Measurements from ENCODE around the gene KIF4B.
"Not testable (repeated sequence)": the region's sequence is repeated elsewhere in the genome, so short reads cannot be mapped to it uniquely, and the experiment has no call there.

KIF4B gene

DNA sequence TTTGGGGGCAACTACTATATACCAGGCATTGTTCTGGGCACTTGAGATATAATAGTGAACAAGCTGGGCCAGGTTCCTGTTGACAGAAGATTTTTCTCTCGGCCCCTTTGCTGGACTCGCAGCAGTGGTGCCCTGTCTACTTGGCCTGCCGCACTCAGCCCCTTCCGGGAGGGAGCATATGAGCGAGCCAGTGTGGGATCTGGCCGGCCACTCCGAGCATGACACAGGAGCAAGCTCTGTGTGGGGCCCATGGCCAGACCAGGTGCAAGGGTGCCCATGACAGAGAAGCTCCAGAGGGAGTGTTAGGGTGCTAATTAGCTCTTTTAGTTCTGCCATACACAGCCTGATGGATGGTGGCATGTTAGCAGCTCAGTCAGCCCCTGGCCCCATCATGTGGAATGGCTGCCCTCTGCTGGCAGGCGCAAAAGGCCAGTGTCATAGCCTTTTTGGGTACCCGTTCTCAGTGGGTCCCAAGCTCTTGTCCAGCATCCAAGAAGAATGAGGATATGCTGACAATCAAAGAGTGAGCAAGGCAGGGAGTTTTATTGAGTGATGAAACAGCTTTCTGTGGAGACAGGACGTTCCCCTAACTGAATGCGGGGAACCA lies 9.3 kb upstream of the KIF4B start:
- WGBS (ENCODE audit: extremely low coverage, insufficient coverage, insufficient read length): no CpG with 5 or more reads among the region's 11 CpGs
- Histone ChIP-seq H2AK5ac (ENCODE audit: low read length) (no peak overlapping the region), H3K14ac (ENCODE audit: low read length) (no peak overlapping the region), H3K27me3 (ENCODE audit: insufficient read depth, low read length) (no peaks in the 10 kb centered on the region), H3K4me2 (ENCODE audit: low read length) (no peak overlapping the region), H3K79me1 (ENCODE audit: low read length) (no peaks in the 10 kb centered on the region), H3K23ac (ENCODE audit: low read length) (no peak overlapping the region), H3K79me2 (ENCODE audit: control insufficient read depth, insufficient read depth, low read length, poor library complexity) (no peaks in the 10 kb centered on the region), H3K36me3 (ENCODE audit: control insufficient read depth in 1 of 2, insufficient read depth in 2 of 2, low read length in 2 of 2) (no peaks in the 10 kb centered on the region), H3K4me3 (ENCODE audit: low read depth, low read length) (no peak overlapping the region), H2AFZ (ENCODE audit: insufficient read depth, low read length, poor library complexity) (no peak overlapping the region), H2BK5ac (ENCODE audit: low read depth, low read length, poor library complexity) (no peak overlapping the region), H3K27ac (ENCODE audit: low read depth, low read length) (no peak overlapping the region), H3K4ac (ENCODE audit: low read depth, low read length) (no peak overlapping the region), H4K8ac (ENCODE audit: low read depth, low read length) (no peak overlapping the region), H4K12ac (ENCODE audit: low read depth, low read length) (no peak overlapping the region), H2BK120ac (ENCODE audit: insufficient read depth, low read length, poor library complexity) (no peak overlapping the region), H2BK12ac (ENCODE audit: low read length) (no peak overlapping the region), H3K18ac (ENCODE audit: low read length) (no peak overlapping the region), H3K9me3 (ENCODE audit: insufficient read depth, low read depth, low read length) (no peaks in the 10 kb centered on the region), H3K9ac (ENCODE audit: low read length) (no peak overlapping the region), H4K91ac (ENCODE audit: low read depth, low read length) (no peak overlapping the region), H3K4me1 (ENCODE audit: control insufficient read depth in 1 of 2, insufficient read depth in 2 of 2, low read length in 2 of 2) (no peaks in the 10 kb centered on the region)
- peak in 1 of 2 donors; percentile 31 for DNase-seq

DNA sequence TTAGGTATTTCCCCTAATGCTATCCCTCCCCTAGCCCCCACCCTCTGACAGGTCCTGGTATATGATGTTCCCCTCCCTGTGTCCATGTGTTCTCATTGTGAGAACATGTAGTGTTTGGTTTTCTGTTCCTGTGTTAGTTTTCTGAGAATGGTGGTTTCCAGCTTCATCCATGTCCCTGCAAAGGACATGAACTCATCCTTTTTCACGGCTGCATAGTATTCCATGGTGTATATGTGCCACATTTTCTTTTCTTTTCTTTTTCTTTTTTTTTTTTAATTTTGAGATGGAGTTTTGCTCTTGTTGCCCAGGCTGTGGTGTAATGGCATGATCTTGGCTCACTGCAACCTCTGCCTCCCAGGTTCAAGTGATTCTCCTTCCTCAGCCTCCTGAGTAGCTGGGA lies 7.3 kb upstream of the KIF4B start:
- H2BK120ac ChIP-seq (ENCODE audit: insufficient read depth, low read length, poor library complexity); H3K27me3 ChIP-seq (ENCODE audit: insufficient read depth, low read length); H3K4me3 ChIP-seq (ENCODE audit: low read depth, low read length); H4K91ac ChIP-seq (ENCODE audit: low read depth, low read length); H3K79me1 ChIP-seq (ENCODE audit: low read length); H3K14ac ChIP-seq (ENCODE audit: low read length); H2BK12ac ChIP-seq (ENCODE audit: low read length); H3K27ac ChIP-seq (ENCODE audit: low read depth, low read length); H3K23ac ChIP-seq (ENCODE audit: low read length); H2AFZ ChIP-seq (ENCODE audit: insufficient read depth, low read length, poor library complexity); H4K12ac ChIP-seq (ENCODE audit: low read depth, low read length); H3K4me1 ChIP-seq (ENCODE audit: control insufficient read depth in 1 of 2, insufficient read depth in 2 of 2, low read length in 2 of 2); H4K8ac ChIP-seq (ENCODE audit: low read depth, low read length); H3K79me2 ChIP-seq (ENCODE audit: control insufficient read depth, insufficient read depth, low read length, poor library complexity); H3K18ac ChIP-seq (ENCODE audit: low read length); DNase-seq; H3K9ac ChIP-seq (ENCODE audit: low read length); H3K4me2 ChIP-seq (ENCODE audit: low read length); H2AK5ac ChIP-seq (ENCODE audit: low read length); H3K4ac ChIP-seq (ENCODE audit: low read depth, low read length); H3K36me3 ChIP-seq (ENCODE audit: control insufficient read depth in 1 of 2, insufficient read depth in 2 of 2, low read length in 2 of 2); H2BK5ac ChIP-seq (ENCODE audit: low read depth, low read length, poor library complexity); H3K9me3 ChIP-seq (ENCODE audit: insufficient read depth, low read depth, low read length): not testable (repeated sequence)
- no CpG with 5 or more reads among the region's 1 CpG for WGBS (ENCODE audit: extremely low coverage, insufficient coverage, insufficient read length)

DNA sequence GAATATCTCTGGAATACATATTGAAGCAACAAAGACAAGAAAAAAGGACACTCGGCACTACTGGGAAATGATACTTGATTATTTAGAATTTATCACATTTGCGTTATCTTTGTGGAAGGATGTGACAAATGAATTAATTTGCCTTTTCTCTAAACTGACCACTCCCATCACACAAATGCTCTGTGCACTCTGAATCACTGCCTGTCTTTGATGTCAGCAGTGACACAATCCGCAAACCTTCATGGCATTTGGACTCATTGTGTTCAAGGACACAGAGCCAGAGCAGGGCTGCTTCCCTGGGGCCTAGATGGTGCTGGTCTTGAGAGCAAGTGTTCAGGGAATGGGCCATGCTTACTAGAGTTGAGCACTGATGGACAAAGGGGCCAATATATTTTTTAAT lies 4.9 kb upstream of the KIF4B start:
- Histone ChIP-seq H3K18ac (ENCODE audit: low read length) (no peak overlapping the region), H3K79me2 (ENCODE audit: control insufficient read depth, insufficient read depth, low read length, poor library complexity) (no peaks in the 10 kb centered on the region), H3K14ac (ENCODE audit: low read length) (no peak overlapping the region), H3K9ac (ENCODE audit: low read length) (no peak overlapping the region), H3K23ac (ENCODE audit: low read length) (no peak overlapping the region), H3K27ac (ENCODE audit: low read depth, low read length) (no peak overlapping the region), H4K91ac (ENCODE audit: low read depth, low read length) (no peak overlapping the region), H3K4me1 (ENCODE audit: control insufficient read depth in 1 of 2, insufficient read depth in 2 of 2, low read length in 2 of 2) (no peaks in the 10 kb centered on the region), H2BK5ac (ENCODE audit: low read depth, low read length, poor library complexity) (no peak overlapping the region), H3K27me3 (ENCODE audit: insufficient read depth, low read length) (no peaks in the 10 kb centered on the region), H2BK12ac (ENCODE audit: low read length) (no peak overlapping the region), H2AK5ac (ENCODE audit: low read length) (no peak overlapping the region), H4K12ac (ENCODE audit: low read depth, low read length) (no peak overlapping the region), H3K4me2 (ENCODE audit: low read length) (no peak overlapping the region), H2BK120ac (ENCODE audit: insufficient read depth, low read length, poor library complexity) (no peak overlapping the region), H2AFZ (ENCODE audit: insufficient read depth, low read length, poor library complexity) (no peak overlapping the region), H4K8ac (ENCODE audit: low read depth, low read length) (no peak overlapping the region), H3K4me3 (ENCODE audit: low read depth, low read length) (no peak overlapping the region), H3K4ac (ENCODE audit: low read depth, low read length) (no peak overlapping the region), H3K36me3 (ENCODE audit: control insufficient read depth in 1 of 2, insufficient read depth in 2 of 2, low read length in 2 of 2) (no peaks in the 10 kb centered on the region), H3K79me1 (ENCODE audit: low read length) (no peaks in the 10 kb centered on the region), H3K9me3 (ENCODE audit: insufficient read depth, low read depth, low read length) (no peaks in the 10 kb centered on the region)
- WGBS (ENCODE audit: extremely low coverage, insufficient coverage, insufficient read length): no CpG with 5 or more reads among the region's 3 CpGs
- peak; percentile 23 to 69 for DNase-seq

DNA sequence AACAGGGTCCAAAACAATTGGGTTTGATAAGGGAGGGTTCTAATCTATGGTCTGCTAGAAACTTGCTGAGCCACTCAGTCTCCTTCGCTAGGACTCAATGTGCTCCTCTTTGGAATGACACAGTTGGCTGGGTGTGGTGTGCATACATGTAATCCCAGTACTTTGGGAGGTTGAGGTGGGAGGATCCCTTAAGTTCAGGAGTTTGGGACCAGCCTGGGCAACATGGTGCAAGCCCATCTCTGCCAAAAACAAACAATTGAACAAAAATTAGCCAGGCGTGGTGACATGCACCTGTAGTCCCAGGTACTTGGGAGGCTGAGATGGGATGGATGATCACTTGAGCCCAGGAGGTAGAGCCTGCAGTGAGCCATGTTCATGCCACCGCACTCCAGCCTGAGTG lies 2.7 kb upstream of the KIF4B start:
- Histone ChIP-seq H3K9me3 (ENCODE audit: insufficient read depth, low read depth, low read length) (no peaks in the 10 kb centered on the region), H3K36me3 (ENCODE audit: control insufficient read depth in 1 of 2, insufficient read depth in 2 of 2, low read length in 2 of 2) (no peaks in the 10 kb centered on the region), H3K4me1 (ENCODE audit: control insufficient read depth in 1 of 2, insufficient read depth in 2 of 2, low read length in 2 of 2) (no peaks in the 10 kb centered on the region), H2AK5ac (ENCODE audit: low read length) (no peak overlapping the region), H2BK120ac (ENCODE audit: insufficient read depth, low read length, poor library complexity) (no peak overlapping the region), H3K27me3 (ENCODE audit: insufficient read depth, low read length) (no peaks in the 10 kb centered on the region), H2BK12ac (ENCODE audit: low read length) (no peak overlapping the region), H4K12ac (ENCODE audit: low read depth, low read length) (no peak overlapping the region), H3K4ac (ENCODE audit: low read depth, low read length) (no peak overlapping the region), H3K27ac (ENCODE audit: low read depth, low read length) (no peak overlapping the region), H2BK5ac (ENCODE audit: low read depth, low read length, poor library complexity) (no peak overlapping the region), H3K18ac (ENCODE audit: low read length) (no peak overlapping the region), H3K4me3 (ENCODE audit: low read depth, low read length) (no peak overlapping the region), H3K79me1 (ENCODE audit: low read length) (no peaks in the 10 kb centered on the region), H3K79me2 (ENCODE audit: control insufficient read depth, insufficient read depth, low read length, poor library complexity) (no peaks in the 10 kb centered on the region), H3K4me2 (ENCODE audit: low read length) (no peak overlapping the region), H4K91ac (ENCODE audit: low read depth, low read length) (no peak overlapping the region), H4K8ac (ENCODE audit: low read depth, low read length) (no peak overlapping the region), H2AFZ (ENCODE audit: insufficient read depth, low read length, poor library complexity) (no peak overlapping the region), H3K23ac (ENCODE audit: low read length) (no peak overlapping the region), H3K9ac (ENCODE audit: low read length) (no peak overlapping the region), H3K14ac (ENCODE audit: low read length) (no peak overlapping the region)
- no peak for DNase-seq
- no CpG with 5 or more reads among the region's 3 CpGs for WGBS (ENCODE audit: extremely low coverage, insufficient coverage, insufficient read length)

Data from trophoblast cell (in vitro differentiated cells and primary cell).